ENCODE measurements around the gene B4GALT5.

DNA sequence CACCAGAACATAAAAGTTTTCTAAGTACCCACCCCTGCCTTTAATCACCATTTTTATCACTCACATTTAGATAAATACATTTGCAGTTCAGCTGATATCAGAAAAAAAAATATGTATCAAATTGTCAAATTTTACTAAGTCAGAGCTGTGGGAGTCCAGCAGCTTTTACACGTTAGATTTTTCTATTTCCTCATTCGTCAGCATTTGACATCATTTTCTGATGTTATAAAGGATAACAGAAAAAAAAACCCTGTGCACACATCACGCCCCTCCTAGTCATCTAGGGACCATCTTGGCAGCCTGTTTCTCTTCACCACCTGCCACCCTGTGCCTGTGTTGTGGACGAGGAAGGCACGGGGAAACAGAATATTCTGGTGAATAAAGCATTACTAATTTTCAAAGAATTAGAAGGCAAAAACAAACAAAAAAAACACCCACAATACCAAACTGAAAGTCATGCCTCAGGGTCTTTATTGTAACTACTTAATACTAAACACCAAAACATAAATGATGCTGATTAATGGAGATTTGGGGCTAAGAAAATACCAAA is 12.4 kb downstream of the B4GALT5 start:
- TF ChIP-seq EZH2 (IDR thresholded peaks at IDR 0.05; ENCODE audit: low read length), result no peak
- TF ChIP-seq, protein P1, sequence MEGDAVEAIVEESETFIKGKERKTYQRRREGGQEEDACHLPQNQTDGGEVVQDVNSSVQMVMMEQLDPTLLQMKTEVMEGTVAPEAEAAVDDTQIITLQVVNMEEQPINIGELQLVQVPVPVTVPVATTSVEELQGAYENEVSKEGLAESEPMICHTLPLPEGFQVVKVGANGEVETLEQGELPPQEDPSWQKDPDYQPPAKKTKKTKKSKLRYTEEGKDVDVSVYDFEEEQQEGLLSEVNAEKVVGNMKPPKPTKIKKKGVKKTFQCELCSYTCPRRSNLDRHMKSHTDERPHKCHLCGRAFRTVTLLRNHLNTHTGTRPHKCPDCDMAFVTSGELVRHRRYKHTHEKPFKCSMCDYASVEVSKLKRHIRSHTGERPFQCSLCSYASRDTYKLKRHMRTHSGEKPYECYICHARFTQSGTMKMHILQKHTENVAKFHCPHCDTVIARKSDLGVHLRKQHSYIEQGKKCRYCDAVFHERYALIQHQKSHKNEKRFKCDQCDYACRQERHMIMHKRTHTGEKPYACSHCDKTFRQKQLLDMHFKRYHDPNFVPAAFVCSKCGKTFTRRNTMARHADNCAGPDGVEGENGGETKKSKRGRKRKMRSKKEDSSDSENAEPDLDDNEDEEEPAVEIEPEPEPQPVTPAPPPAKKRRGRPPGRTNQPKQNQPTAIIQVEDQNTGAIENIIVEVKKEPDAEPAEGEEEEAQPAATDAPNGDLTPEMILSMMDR (optimal IDR thresholded peaks at IDR 0.05 in 1 of 3, IDR thresholded peaks at IDR 0.05 in 1 of 3, conservative IDR thresholded peaks at IDR 0.05 in 1 of 3; ENCODE audit: extremely low read depth in 1 of 3, insufficient read depth in 2 of 3, low read length in 3 of 3), result no peak
